NOMO-1 treated with DMSO at 0.1 percent for 48 hours (cell line): Measurements from ENCODE around the gene VTI1A.

ENCODE experiments used
- DNase-seq: peaks from one replicate; lab custom pipeline; 2025; ENCODE audit not compliant: unreplicated experiment; lab: John Stamatoyannopoulos, UW

The VTI1A gene

GRCh38 chr10:112502536-112502935 is 55.5 kb downstream of the VTI1A start:
- DNase-seq: no peak

- DNase-seq: no peak
These were observed 56.6 kb downstream of the VTI1A start for GRCh38 chr10:112503643-112504042.

GRCh38 chr10:112507046-112507445 is 60.0 kb downstream of the VTI1A start:
- DNase-seq: no peak

GRCh38 chr10:112507988-112508387 is 61.0 kb downstream of the VTI1A start:
- no peak for DNase-seq

GRCh38 chr10:112509558-112510291 is 62.7 kb downstream of the VTI1A start:
- no peak for DNase-seq

GRCh38 chr10:112510384-112510783 is 63.4 kb downstream of the VTI1A start:
- DNase-seq: no peak

- DNase-seq: no peak
These were observed 65.3 kb downstream of the VTI1A start for GRCh38 chr10:112512294-112512693.

GRCh38 chr10:112515126-112515525 is 68.1 kb downstream of the VTI1A start:
- DNase-seq: no peak

- no peak for DNase-seq
These were observed 68.8 kb downstream of the VTI1A start for GRCh38 chr10:112515852-112516251.

GRCh38 chr10:112517451-112517862 is 70.4 kb downstream of the VTI1A start:
- DNase-seq: no peak

- no peak for DNase-seq
These were observed 72.2 kb downstream of the VTI1A start for GRCh38 chr10:112519133-112519761.

- DNase-seq: no peak
These were observed 73.9 kb downstream of the VTI1A start for GRCh38 chr10:112520914-112521313.

- no peak for DNase-seq
These were observed 77.6 kb downstream of the VTI1A start for GRCh38 chr10:112524641-112525040.

- DNase-seq: no peak
These were observed 78.2 kb downstream of the VTI1A start for GRCh38 chr10:112525200-112525599.

- no peak for DNase-seq
These were observed 79.1 kb downstream of the VTI1A start for GRCh38 chr10:112526139-112526538.

GRCh38 chr10:112526906-112527305 is 79.9 kb downstream of the VTI1A start:
- DNase-seq: no peak

GRCh38 chr10:112528235-112528634 is 81.2 kb downstream of the VTI1A start:
- DNase-seq: no peak

GRCh38 chr10:112531421-112531820 is 84.4 kb downstream of the VTI1A start:
- no peak for DNase-seq

GRCh38 chr10:112532189-112532588 is 85.2 kb downstream of the VTI1A start:
- DNase-seq: peak; percentile 81

GRCh38 chr10:112532956-112533355 is 85.9 kb downstream of the VTI1A start:
- no peak for DNase-seq

GRCh38 chr10:112533916-112534315 is 86.9 kb downstream of the VTI1A start:
- no peak for DNase-seq

- DNase-seq: no peak
These were observed 88.5 kb downstream of the VTI1A start for GRCh38 chr10:112535531-112535951.

GRCh38 chr10:112536663-112537062 is 89.6 kb downstream of the VTI1A start:
- DNase-seq: no peak
